ENCODE results near the gene LRMDA.

Gene LRMDA

GRCh38 chr10:75541411-75541810 is 110.0 kb downstream of the LRMDA start:
- no peak for DNase-seq (ENCODE audit: low read depth in 2 of 2)

- DNase-seq (ENCODE audit: low read depth in 2 of 2), result no peak
Observed at GRCh38 chr10:75542084-75542483, 110.7 kb downstream of the LRMDA start.

- DNase-seq (ENCODE audit: low read depth in 2 of 2), result peak; percentile 68 to 75
Observed at GRCh38 chr10:75542906-75543305, 111.5 kb downstream of the LRMDA start.

- no peak for DNase-seq (ENCODE audit: low read depth in 2 of 2)
Observed at GRCh38 chr10:75544386-75544785, 113.0 kb downstream of the LRMDA start.

GRCh38 chr10:75544993-75545706 is 113.7 kb downstream of the LRMDA start:
- DNase-seq (ENCODE audit: low read depth in 2 of 2), result peak; percentile 52 to 58

GRCh38 chr10:75546004-75546403 is 114.6 kb downstream of the LRMDA start:
- DNase-seq (ENCODE audit: low read depth in 2 of 2), result no peak

- DNase-seq (ENCODE audit: low read depth in 2 of 2), result peak; percentile 79 to 83
Observed at GRCh38 chr10:75547391-75548298, 116.2 kb downstream of the LRMDA start.

GRCh38 chr10:75548356-75548755 is 116.9 kb downstream of the LRMDA start:
- DNase-seq (ENCODE audit: low read depth in 2 of 2), result no peak

GRCh38 chr10:75550191-75550590 is 118.8 kb downstream of the LRMDA start:
- no peak for DNase-seq (ENCODE audit: low read depth in 2 of 2)

- DNase-seq (ENCODE audit: low read depth in 2 of 2), result no peak
Observed at GRCh38 chr10:75552171-75552570, 120.7 kb downstream of the LRMDA start.

GRCh38 chr10:75553550-75553949 is 122.1 kb downstream of the LRMDA start:
- no peak for DNase-seq (ENCODE audit: low read depth in 2 of 2)

GRCh38 chr10:75555323-75555722 is 123.9 kb downstream of the LRMDA start:
- no peak for DNase-seq (ENCODE audit: low read depth in 2 of 2)

GRCh38 chr10:75556320-75556719 is 124.9 kb downstream of the LRMDA start:
- no peak for DNase-seq (ENCODE audit: low read depth in 2 of 2)

GRCh38 chr10:75565286-75566251 is 134.1 kb downstream of the LRMDA start:
- no peak for DNase-seq (ENCODE audit: low read depth in 2 of 2)

- no peak for DNase-seq (ENCODE audit: low read depth in 2 of 2)
Observed at GRCh38 chr10:75568450-75569130, 137.2 kb downstream of the LRMDA start.

- no peak for DNase-seq (ENCODE audit: low read depth in 2 of 2)
Observed at GRCh38 chr10:75569506-75569905, 138.1 kb downstream of the LRMDA start.

- no peak for DNase-seq (ENCODE audit: low read depth in 2 of 2)
Observed at GRCh38 chr10:75572478-75572877, 141.1 kb downstream of the LRMDA start.

- no peak for DNase-seq (ENCODE audit: low read depth in 2 of 2)
Observed at GRCh38 chr10:75575940-75576339, 144.5 kb downstream of the LRMDA start.

- DNase-seq (ENCODE audit: low read depth in 2 of 2), result no peak
Observed at GRCh38 chr10:75582102-75582501, 150.7 kb downstream of the LRMDA start.

GRCh38 chr10:75585294-75585693 is 153.9 kb downstream of the LRMDA start:
- DNase-seq (ENCODE audit: low read depth in 2 of 2), result no peak

- DNase-seq (ENCODE audit: low read depth in 2 of 2), result no peak
Observed at GRCh38 chr10:75586814-75587213, 155.4 kb downstream of the LRMDA start.

All from fibroblast of skin of left quadriceps (primary cell).